Sigmoid colon (tissue), 7 donors: Measurements from ENCODE around the gene RPL14. TPM values are rescaled to one million over a fixed set of nuclear protein-coding genes. Genes with fewer than 3 reads are reported as not detected.
"Not testable (repeated sequence)": the region's sequence is repeated elsewhere in the genome, so short reads cannot be mapped to it uniquely, and the experiment has no call there.

Experiments used
- DNase-seq: peaks from one replicate; pipeline ENCODE4 v3.0.0-alpha.2; 2019
- H3K27ac ChIP-seq, 4 donors: fragments of 200-600 bp; sonication (generic); one replicate each; pipeline ENCODE4 v1.5.1; 2016 to 2019; ENCODE audit warnings: mild to moderate bottlenecking in 1 of 4
- H3K27me3 ChIP-seq, 3 donors: fragments of 200-600 bp; sonication (generic); one replicate each; pipeline ENCODE4 v1.5.1; 2019; ENCODE audit warnings: mild to moderate bottlenecking in 1 of 3
- H3K36me3 ChIP-seq, 4 donors: fragments of 200-600 bp; sonication (generic); one replicate each; pipeline ENCODE4 v1.5.1; 2016 to 2019
- H3K4me1 ChIP-seq, 4 donors: fragments of 200-600 bp; sonication (generic); one replicate each; pipeline ENCODE4 v1.5.1; 2017 to 2019
- H3K4me3 ChIP-seq, 4 donors: fragments of 200-600 bp; sonication (generic); one replicate each; pipeline ENCODE4 v1.5.1; 2017 to 2019; ENCODE audit warnings: mild to moderate bottlenecking in 2 of 4, moderate library complexity in 1 of 4
- H3K9me3 ChIP-seq, 4 donors: fragments of 200-600 bp in 3 of 4; sonication (generic) in 3 of 4; one replicate each; pipeline versions ENCODE4 v1.5.1 to v1.6.1; 2013 to 2019
- CTCF ChIP-seq, 4 experiments: fragments of 450-650 bp in 3 of 4; fragments of 200-600 bp in 1 of 4; IDR thresholded peaks; one replicate each; pipeline ENCODE4 v1.5.1; 2016 to 2019; ENCODE audit warnings: antibody characterized with exemption in 4 of 4, mild to moderate bottlenecking in 3 of 4, moderate library complexity in 2 of 4
- EP300 ChIP-seq, 4 donors: sonication (generic); formaldehyde crosslinking; IDR thresholded peaks; one replicate each; pipeline ENCODE4 v1.6.1; 2017; ENCODE audit warnings: antibody characterized with exemption in 4 of 4
- POLR2A ChIP-seq, 2 donors: fragments of 450-650 bp; IDR thresholded peaks; one replicate each; pipeline ENCODE4 v1.6.1; 2016; ENCODE audit warnings: antibody characterized with exemption in 2 of 2, mild to moderate bottlenecking in 2 of 2, moderate library complexity in 2 of 2
- POLR2AphosphoS5 ChIP-seq, 4 donors: sonication (generic); formaldehyde crosslinking; IDR thresholded peaks; one replicate each; pipeline ENCODE4 v1.6.1; 2017; ENCODE audit warnings: antibody characterized with exemption in 4 of 4
- WGBS, 2 donors: extraction: QIAGEN DNeasy Blood & Tissue Kit; methylation state at CpG; one replicate each; pipeline ENCODE4 v1.1.7; 2013; 5-methylcytosine and 5-hydroxymethylcytosine counted together
- intact Hi-C: fragments of 100-400 bp; cut with DNase I; formaldehyde crosslinking; loops from one replicate; pipeline ENCODE4 v1.15.1; 2023
- polyA plus RNA-seq, 3 donors: library from polyadenylated mRNA; stranded (reverse); fragments of 200-250 nt; gene quantifications; one replicate each; pipeline ENCODE4 v1.2.3, GENCODE V29; 2013
- total RNA-seq, 4 donors: library from RNA; depleted of rRNA; stranded (reverse); fragments of >200 nt; gene quantifications; one replicate each; pipeline ENCODE4 v1.1.0, GENCODE V29; 2016
- donor health status: healthy with polysubstance abuse.
- donor health status: Bipolar disorder and iron deficiency.
- donor health status: healthy.

RPL14 gene
- total and polyA plus RNA-seq, 7 donors: 447 to 1,712 (median 619) TPM

DNA sequence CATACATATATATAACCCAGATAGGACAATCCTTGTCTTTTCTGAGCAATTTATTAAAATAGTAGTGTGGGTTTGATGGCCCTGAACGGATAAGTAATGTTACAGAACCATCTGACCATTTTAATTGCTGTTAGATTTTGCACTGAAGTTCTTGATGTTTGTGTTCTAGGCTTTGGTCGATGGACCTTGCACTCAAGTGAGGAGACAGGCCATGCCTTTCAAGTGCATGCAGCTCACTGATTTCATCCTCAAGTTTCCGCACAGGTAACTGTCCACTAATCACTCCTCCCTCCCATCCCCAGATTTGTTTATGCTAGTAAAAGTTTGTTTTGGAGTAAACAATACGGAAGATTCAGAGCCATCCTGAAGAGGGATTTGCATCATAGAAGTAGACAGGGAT, 1.3 kb downstream of the RPL14 start:
- DNase-seq: no peak
- H3K27me3 ChIP-seq: no peaks in the 10 kb centered on the region
- no peak for TF ChIP-seq POLR2A (IDR thresholded peaks at IDR 0.05)
- TF ChIP-seq CTCF (IDR thresholded peaks at IDR 0.05): no peak
- no peak for TF ChIP-seq POLR2AphosphoS5 (IDR thresholded peaks at IDR 0.05)
- TF ChIP-seq EP300 (IDR thresholded peaks at IDR 0.05): no peak
- WGBS, 2 donors: 74 to 87% methylated on average over 4 of the region's 4 CpGs
- peak overlapping the region in 1 of 4 donors; percentile 94 for H3K4me3 ChIP-seq
- no peaks in the 10 kb centered on the region for H3K9me3 ChIP-seq
- intact Hi-C loops: loop anchor here (5.0 to 10.0 kb wide), 6 partner anchors 64 to 1616 kb away; partner anchors contain the start of genes CTNNB1, SCN11A, SLC25A38 and ULK4
- peaks cover 0 to 34% (median 29%) of the 10 kb centered on the region in 4 donors for H3K4me1 ChIP-seq
- peaks cover 17 to 56% (median 43%) of the 10 kb centered on the region in 4 donors for H3K36me3 ChIP-seq
- peak overlapping the region in 3 of 4 donors; percentile 85 to 94 (median 91) for H3K27ac ChIP-seq

GRCh38 chr3:40460481-40460880, 3.3 kb downstream of the RPL14 start:
- H3K27me3 ChIP-seq, DNase-seq, H3K27ac ChIP-seq, H3K9me3 ChIP-seq, H3K4me3 ChIP-seq, intact Hi-C loops: not testable (repeated sequence)
- Histone ChIP-seq H3K36me3 (peaks cover 22 to 72% (median 50%) of the 10 kb centered on the region in 4 donors), H3K4me1 (peaks cover 0 to 27% (median 23%) of the 10 kb centered on the region in 4 donors)
- WGBS, 2 donors: 85% methylated on average over 6 of the region's 6 CpGs

DNA sequence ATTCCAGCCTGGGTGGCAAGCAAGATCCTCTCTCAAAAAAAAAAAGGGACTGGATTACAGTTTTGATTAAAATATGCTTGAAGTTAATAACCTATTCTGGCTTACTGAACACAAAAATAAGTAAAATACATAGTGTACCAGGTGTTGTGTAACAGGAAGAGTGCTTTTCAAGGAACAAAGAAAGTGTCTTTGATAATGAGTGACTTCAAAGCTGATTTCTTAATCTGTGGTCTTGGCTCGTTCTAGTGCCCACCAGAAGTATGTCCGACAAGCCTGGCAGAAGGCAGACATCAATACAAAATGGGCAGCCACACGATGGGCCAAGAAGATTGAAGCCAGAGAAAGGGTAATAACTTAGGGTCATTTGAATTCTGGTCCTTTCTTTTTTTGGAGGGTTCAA, 4.0 kb downstream of the RPL14 start:
- no peak for DNase-seq
- Histone ChIP-seq H3K4me1 (peaks cover 0 to 26% (median 22%) of the 10 kb centered on the region in 4 donors), H3K27ac (no peak overlapping the region), H3K36me3 (peaks cover 22 to 72% (median 50%) of the 10 kb centered on the region in 4 donors), H3K27me3 (no peaks in the 10 kb centered on the region), H3K4me3 (no peak overlapping the region), H3K9me3 (no peaks in the 10 kb centered on the region)
- WGBS, 2 donors: 77 to 78% methylated on average over 3 of the region's 3 CpGs
- TF ChIP-seq CTCF (IDR thresholded peaks at IDR 0.05) (no peak), POLR2AphosphoS5 (IDR thresholded peaks at IDR 0.05) (no peak), EP300 (IDR thresholded peaks at IDR 0.05) (no peak), POLR2A (IDR thresholded peaks at IDR 0.05) (no peak)
- intact Hi-C loops: no loop called here

DNA sequence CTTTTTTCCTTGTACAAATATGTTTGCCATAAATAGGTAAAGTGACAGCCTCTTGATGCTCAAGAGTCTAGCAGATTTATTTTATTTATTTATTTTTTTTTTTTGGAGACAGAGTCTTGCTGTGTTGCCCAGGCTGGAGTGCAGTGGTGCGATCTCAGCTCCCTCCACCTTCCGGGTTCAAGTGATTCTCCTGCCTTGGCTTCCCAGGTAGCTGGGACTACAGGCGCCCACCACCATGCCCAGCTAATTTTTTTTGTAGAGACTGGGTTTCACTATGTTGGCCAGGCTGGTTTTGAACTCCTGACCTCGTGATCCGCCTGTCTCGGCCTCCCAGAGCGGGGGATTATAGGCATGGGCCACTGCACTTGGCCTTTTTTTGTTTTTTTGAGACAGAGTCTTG, 5.7 kb downstream of the RPL14 start:
- Histone ChIP-seq H3K36me3 (peaks cover 22 to 79% (median 50%) of the 10 kb centered on the region in 4 donors), H3K4me1 (peaks cover 0 to 17% (median 16%) of the 10 kb centered on the region in 4 donors)
- H3K27me3 ChIP-seq, intact Hi-C loops, H3K9me3 ChIP-seq, DNase-seq, H3K27ac ChIP-seq, H3K4me3 ChIP-seq: not testable (repeated sequence)
- WGBS, 2 donors: 95 to 96% methylated on average over 7 of the region's 7 CpGs

- peaks cover 0 to 9% (median 9%) of the 10 kb centered on the region in 4 donors for H3K4me1 ChIP-seq
- WGBS, 2 donors: 96 to 98% methylated on average over 2 of the region's 2 CpGs
- no peak for DNase-seq
- H3K4me3 ChIP-seq: no peak overlapping the region
- no peak overlapping the region for H3K27ac ChIP-seq
- H3K27me3 ChIP-seq: no peaks in the 10 kb centered on the region
- H3K36me3 ChIP-seq: peaks cover 20 to 72% (median 47%) of the 10 kb centered on the region in 4 donors
- no peaks in the 10 kb centered on the region for H3K9me3 ChIP-seq
- TF ChIP-seq EP300 (IDR thresholded peaks at IDR 0.05): no peak
- no peak for TF ChIP-seq CTCF (IDR thresholded peaks at IDR 0.05)
- TF ChIP-seq POLR2AphosphoS5 (IDR thresholded peaks at IDR 0.05): no peak
- no peak for TF ChIP-seq POLR2A (IDR thresholded peaks at IDR 0.05)
- intact Hi-C loops: no loop called here
Measured at GRCh38 chr3:40463579-40463978, 6.4 kb downstream of the RPL14 start.
